AG09309 (cell line): ENCODE measurements around the gene PPM1G.

Source experiments
- DNase-seq: peaks from one replicate; pipeline ENCODE4 v3.0.0-alpha.2; 2010; ENCODE audit warnings: low read depth
- H3K4me3 ChIP-seq: 2 replicates; pipeline ENCODE4 v1.5.1; 2011; ENCODE audit warnings: mild to moderate bottlenecking, low read depth, low read length, moderate library complexity; ENCODE audit not compliant: control insufficient read depth
- TF ChIP-seq, protein P1 (sequence below): IDR thresholded peaks from 2 replicates; pipeline ENCODE4 v1.5.1; 2011; ENCODE audit warnings: mild to moderate bottlenecking, low read depth, low read length, inconsistent platforms; ENCODE audit not compliant: insufficient read depth, control insufficient read depth; ENCODE audit errors: missing control alignments

The PPM1G gene

DNA sequence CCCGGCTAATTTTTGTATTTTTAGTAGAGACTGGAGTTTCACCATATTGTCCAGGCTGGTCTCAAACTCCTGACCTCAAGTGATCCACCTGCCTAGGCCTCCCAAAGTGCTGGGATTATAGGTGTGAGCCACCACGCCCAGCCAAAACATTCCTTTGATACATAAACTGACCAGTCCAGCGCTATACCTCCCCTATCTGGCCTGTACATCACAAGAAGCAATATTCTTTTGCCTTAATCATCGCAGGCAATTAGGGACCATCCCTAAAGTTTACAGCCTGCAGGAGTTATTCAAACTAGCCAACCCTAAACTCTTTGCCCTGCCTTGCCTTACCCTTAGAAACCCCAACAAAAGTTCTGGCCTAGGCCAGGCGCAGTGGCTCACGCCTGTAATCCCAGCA, 6.8 kb upstream of the PPM1G start:
- TF ChIP-seq, protein P1, sequence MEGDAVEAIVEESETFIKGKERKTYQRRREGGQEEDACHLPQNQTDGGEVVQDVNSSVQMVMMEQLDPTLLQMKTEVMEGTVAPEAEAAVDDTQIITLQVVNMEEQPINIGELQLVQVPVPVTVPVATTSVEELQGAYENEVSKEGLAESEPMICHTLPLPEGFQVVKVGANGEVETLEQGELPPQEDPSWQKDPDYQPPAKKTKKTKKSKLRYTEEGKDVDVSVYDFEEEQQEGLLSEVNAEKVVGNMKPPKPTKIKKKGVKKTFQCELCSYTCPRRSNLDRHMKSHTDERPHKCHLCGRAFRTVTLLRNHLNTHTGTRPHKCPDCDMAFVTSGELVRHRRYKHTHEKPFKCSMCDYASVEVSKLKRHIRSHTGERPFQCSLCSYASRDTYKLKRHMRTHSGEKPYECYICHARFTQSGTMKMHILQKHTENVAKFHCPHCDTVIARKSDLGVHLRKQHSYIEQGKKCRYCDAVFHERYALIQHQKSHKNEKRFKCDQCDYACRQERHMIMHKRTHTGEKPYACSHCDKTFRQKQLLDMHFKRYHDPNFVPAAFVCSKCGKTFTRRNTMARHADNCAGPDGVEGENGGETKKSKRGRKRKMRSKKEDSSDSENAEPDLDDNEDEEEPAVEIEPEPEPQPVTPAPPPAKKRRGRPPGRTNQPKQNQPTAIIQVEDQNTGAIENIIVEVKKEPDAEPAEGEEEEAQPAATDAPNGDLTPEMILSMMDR: no peak
- no peak for DNase-seq
- H3K4me3 ChIP-seq: no peak overlapping the region

GRCh38 chr2:27412419-27413152, 3.2 kb upstream of the PPM1G start:
- no peak for DNase-seq

DNA sequence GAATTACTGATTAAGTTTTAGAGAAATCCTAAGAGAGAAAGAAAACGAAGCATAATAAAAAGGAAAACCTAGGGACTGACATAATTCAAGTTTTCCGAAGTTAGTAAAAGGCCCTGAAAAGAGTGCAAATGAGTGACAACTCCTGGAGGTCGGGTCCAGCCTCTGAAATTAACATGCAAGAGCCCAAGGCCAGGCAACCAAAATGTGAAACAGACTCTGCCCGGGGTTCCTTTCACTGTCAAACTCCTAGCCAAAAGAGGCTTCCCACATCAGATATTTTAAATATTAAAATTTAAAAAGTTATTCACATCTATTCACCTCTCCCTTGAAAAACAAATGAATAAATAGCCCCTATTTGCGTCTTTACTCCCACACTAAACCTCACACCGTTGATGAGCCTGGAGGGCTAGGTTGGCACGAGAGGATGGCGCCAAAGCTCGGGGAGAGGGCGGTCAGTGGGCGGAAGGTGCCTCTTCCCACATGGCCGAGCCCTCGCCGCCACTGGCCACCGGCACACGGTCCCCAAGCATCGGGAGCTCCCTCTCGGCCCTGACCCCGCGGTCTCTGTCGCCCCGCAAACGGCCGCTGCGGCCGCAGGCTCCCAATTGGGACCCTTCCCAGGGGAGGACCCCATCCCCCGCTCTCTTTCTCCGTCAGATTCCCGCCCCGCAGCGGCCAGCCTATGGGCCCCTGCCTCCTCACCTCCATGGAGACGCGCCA, 630 bp downstream of the PPM1G start:
- no peak for DNase-seq
- H3K4me3 ChIP-seq: peak overlapping the region; percentile 100
- TF ChIP-seq, protein P1: no peak

More at GRCh38 chr2:27412419-27413152, 3.2 kb upstream of the PPM1G start:
- TF ChIP-seq, protein P1: no peak
- no peak overlapping the region for H3K4me3 ChIP-seq

GRCh38 chr2:27407798-27408491, 1.4 kb downstream of the PPM1G start:
- H3K4me3 ChIP-seq: peak overlapping the region; percentile 100
- TF ChIP-seq, protein P1: peak; percentile 58
- DNase-seq: no peak

DNA sequence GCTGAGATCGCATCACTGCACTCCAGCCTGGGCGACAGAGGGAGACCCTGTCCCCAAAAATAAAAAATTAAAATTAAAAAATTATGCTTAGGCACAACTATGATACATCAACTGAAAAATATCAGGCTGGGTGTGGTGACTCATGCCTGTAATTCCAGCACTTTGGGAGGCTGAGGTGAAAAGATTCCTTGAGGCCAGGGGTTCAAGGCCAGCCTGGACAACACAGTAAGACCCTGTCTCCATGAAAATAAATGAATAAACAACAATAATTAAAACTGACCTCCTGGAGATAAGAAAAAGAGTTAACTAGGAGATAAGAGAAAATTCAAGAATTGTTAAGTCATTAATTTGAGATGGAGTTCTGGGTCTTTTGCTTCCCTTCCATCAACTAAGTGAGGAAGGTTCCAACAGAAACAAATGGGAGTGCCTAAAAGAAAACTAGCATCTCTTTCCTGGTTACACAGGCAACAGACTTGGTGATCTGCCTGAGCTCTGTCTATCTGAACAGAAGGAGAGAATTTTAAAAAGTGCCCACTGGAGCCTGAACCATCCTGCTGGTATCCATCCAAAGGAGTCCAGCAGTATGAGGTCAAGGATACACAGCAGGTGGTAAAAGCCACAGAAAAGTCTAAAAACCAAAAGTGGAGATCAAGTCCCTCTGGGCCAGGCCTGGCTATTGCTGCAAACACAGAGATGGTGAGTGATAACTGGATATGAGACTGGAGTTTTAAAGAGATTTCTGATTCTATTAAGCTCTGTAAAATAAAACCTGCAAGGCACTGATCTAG, 8.8 kb downstream of the PPM1G start:
- no peak for DNase-seq
- TF ChIP-seq, protein P1: no peak
- no peak overlapping the region for H3K4me3 ChIP-seq

- TF ChIP-seq, protein P1: no peak
- no peak overlapping the region for H3K4me3 ChIP-seq
- DNase-seq: no peak
Observed at GRCh38 chr2:27398962-27399361, 10.4 kb downstream of the PPM1G start.
